C4-2B (cell line): Measurements from ENCODE around the gene DMAC2.

Experiments
- CTCF ChIP-seq: fragments of 450-650 bp; conservative IDR thresholded peaks from 2 replicates; pipeline ENCODE4 v1.5.1; 2017; ENCODE audit warnings: mild to moderate bottlenecking
- ZFX ChIP-seq: fragments of 450-650 bp; IDR thresholded peaks from 2 replicates; pipeline ENCODE4 v1.6.1; 2017

- TF ChIP-seq CTCF (no peak), ZFX (no peak)
Measured at GRCh38 chr19:41452584-41453275, 13.0 kb upstream of the DMAC2 start.
